HT-29 (cell line): Measurements from ENCODE around the gene SYTL1. TPM values are rescaled to one million over a fixed set of nuclear protein-coding genes. Genes with fewer than 3 reads are reported as not detected.

ENCODE experiments used
- DNase-seq: peaks from one replicate; pipeline ENCODE4 v3.0.0-alpha.2; 2015; ENCODE audit warnings: low spot score
- total RNA-seq: library from RNA; depleted of rRNA; stranded (reverse); fragments of >200 nt; shearing (Covaris generic); gene quantifications from 2 replicates; pipeline ENCODE4 v1.2.3, GENCODE V29; 2014

SYTL1 gene
- total RNA-seq, 1 experiment from 2014 or later: 17.1 TPM

GRCh38 chr1:27346991-27347624 is 5.3 kb downstream of the SYTL1 start:
- no peak for DNase-seq

GRCh38 chr1:27348861-27349783 is 7.3 kb downstream of the SYTL1 start:
- peak; percentile 81 for DNase-seq

- peak; percentile 76 for DNase-seq
These were observed 8.2 kb downstream of the SYTL1 start for GRCh38 chr1:27349784-27350662.

GRCh38 chr1:27350663-27351540 is 9.1 kb downstream of the SYTL1 start:
- no peak for DNase-seq

- DNase-seq: no peak
These were observed 9.8 kb downstream of the SYTL1 start for GRCh38 chr1:27351541-27352107.

- DNase-seq: no peak
These were observed 11.3 kb downstream of the SYTL1 start for GRCh38 chr1:27353166-27353565.

GRCh38 chr1:27353629-27354028 is 11.8 kb downstream of the SYTL1 start:
- no peak for DNase-seq

- DNase-seq: no peak
These were observed 13.9 kb downstream of the SYTL1 start for GRCh38 chr1:27355683-27356082.

- DNase-seq: no peak
These were observed 14.4 kb downstream of the SYTL1 start for GRCh38 chr1:27356277-27356618.

GRCh38 chr1:27356619-27357280 is 14.9 kb downstream of the SYTL1 start:
- no peak for DNase-seq

GRCh38 chr1:27357281-27358037 is 15.6 kb downstream of the SYTL1 start:
- DNase-seq: peak; percentile 63

GRCh38 chr1:27358038-27358927 is 16.5 kb downstream of the SYTL1 start:
- no peak for DNase-seq

GRCh38 chr1:27358928-27359313 is 17.1 kb downstream of the SYTL1 start:
- no peak for DNase-seq

GRCh38 chr1:27359822-27360158 is 18.0 kb downstream of the SYTL1 start:
- DNase-seq: no peak

GRCh38 chr1:27360159-27361043 is 18.6 kb downstream of the SYTL1 start:
- DNase-seq: no peak

GRCh38 chr1:27361044-27361402 is 19.2 kb downstream of the SYTL1 start:
- DNase-seq: no peak

- no peak for DNase-seq
These were observed 19.7 kb downstream of the SYTL1 start for GRCh38 chr1:27361553-27361952.
